PFSK-1 (cell line): ENCODE data around the gene RHBDL3.

Experiments
- FOXP2 ChIP-seq: optimal IDR thresholded peaks from 2 replicates; pipeline ENCODE3; 2011; ENCODE audit warnings: borderline replicate concordance, control low read depth, inconsistent platforms; ENCODE audit not compliant: insufficient read depth; ENCODE audit errors: extremely low read length, extremely low read depth
- POLR2AphosphoS5 ChIP-seq: IDR thresholded peaks from 2 replicates; pipeline ENCODE4 v1.6.1; 2012; ENCODE audit warnings: low read depth, mild to moderate bottlenecking, control low read depth, low read length, moderate library complexity
- SIN3A ChIP-seq: IDR thresholded peaks from 2 replicates; pipeline ENCODE4 v1.6.1; 2012; ENCODE audit warnings: mild to moderate bottlenecking, low read length, moderate library complexity, borderline replicate concordance; ENCODE audit not compliant: insufficient read depth
- TAF1 ChIP-seq: IDR thresholded peaks from 2 replicates; pipeline ENCODE4 v1.6.1; 2012; ENCODE audit warnings: low read length, control low read depth, borderline replicate concordance; ENCODE audit not compliant: insufficient read depth
- TF ChIP-seq, protein P1 (sequence below), 2 experiments: IDR thresholded peaks; 2 replicates each; pipeline versions ENCODE4 v1.6.1 to v1.8.0; 2011 to 2012; ENCODE audit warnings: low read depth in 2 of 2, low read length in 2 of 2, control low read depth in 1 of 2, inconsistent platforms in 1 of 2, mild to moderate bottlenecking in 1 of 2, moderate library complexity in 1 of 2; ENCODE audit not compliant: insufficient read depth in 1 of 2

Gene RHBDL3

GRCh38 chr17:32289471-32290070 is 23.9 kb downstream of the RHBDL3 start:
- no peak for TF ChIP-seq TAF1
- no peak for TF ChIP-seq FOXP2
- no peak for TF ChIP-seq POLR2AphosphoS5
- TF ChIP-seq SIN3A: no peak
- TF ChIP-seq, protein P1, sequence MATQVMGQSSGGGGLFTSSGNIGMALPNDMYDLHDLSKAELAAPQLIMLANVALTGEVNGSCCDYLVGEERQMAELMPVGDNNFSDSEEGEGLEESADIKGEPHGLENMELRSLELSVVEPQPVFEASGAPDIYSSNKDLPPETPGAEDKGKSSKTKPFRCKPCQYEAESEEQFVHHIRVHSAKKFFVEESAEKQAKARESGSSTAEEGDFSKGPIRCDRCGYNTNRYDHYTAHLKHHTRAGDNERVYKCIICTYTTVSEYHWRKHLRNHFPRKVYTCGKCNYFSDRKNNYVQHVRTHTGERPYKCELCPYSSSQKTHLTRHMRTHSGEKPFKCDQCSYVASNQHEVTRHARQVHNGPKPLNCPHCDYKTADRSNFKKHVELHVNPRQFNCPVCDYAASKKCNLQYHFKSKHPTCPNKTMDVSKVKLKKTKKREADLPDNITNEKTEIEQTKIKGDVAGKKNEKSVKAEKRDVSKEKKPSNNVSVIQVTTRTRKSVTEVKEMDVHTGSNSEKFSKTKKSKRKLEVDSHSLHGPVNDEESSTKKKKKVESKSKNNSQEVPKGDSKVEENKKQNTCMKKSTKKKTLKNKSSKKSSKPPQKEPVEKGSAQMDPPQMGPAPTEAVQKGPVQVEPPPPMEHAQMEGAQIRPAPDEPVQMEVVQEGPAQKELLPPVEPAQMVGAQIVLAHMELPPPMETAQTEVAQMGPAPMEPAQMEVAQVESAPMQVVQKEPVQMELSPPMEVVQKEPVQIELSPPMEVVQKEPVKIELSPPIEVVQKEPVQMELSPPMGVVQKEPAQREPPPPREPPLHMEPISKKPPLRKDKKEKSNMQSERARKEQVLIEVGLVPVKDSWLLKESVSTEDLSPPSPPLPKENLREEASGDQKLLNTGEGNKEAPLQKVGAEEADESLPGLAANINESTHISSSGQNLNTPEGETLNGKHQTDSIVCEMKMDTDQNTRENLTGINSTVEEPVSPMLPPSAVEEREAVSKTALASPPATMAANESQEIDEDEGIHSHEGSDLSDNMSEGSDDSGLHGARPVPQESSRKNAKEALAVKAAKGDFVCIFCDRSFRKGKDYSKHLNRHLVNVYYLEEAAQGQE (IDR thresholded peaks at IDR 0.05; ENCODE audit: insufficient read depth in 1 of 2, low read depth in 2 of 2, low read length in 2 of 2): no peak

DNA sequence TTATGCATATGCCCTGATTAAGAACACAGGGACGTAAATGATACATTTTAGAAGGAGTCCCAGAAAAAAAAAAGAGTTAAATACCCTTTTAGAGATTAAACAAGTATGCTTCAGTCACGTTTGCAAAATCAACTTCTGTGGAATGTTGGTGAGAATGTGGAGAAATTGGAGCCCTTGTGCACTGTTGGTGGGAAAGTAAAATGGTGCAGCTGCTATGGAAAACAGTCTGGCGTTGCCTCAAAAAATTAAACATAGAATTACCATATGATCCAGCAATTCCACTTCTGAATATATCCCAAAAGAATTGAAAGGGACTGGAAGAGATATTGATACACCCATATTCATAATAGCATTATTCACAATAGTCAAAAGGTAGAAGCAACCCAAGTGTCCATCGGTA is 26.5 kb downstream of the RHBDL3 start:
- TF ChIP-seq, protein P1 (IDR thresholded peaks at IDR 0.05; ENCODE audit: insufficient read depth in 1 of 2, low read depth in 2 of 2, low read length in 2 of 2): no peak
- TF ChIP-seq POLR2AphosphoS5 (no peak), TAF1 (no peak), FOXP2 (no peak), SIN3A (no peak)

DNA sequence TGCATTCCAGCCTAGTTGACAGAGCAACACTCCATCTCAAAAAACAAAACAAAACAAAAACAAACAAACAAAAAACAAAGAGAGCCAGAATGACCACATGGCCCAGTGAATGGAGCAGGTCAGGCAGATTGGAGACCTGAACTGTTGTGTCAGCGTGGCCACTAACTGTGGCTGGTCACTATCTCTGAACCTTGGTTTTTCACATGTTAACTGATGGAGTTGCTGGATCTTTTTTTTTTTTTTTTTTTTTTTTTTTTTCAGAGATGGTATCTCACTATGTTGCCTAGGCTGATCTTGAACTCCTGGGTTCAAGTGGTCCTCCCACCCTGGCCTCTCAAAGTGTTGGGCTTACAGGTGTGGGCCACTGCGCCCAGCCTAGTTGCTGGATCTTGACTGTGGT is 31.8 kb downstream of the RHBDL3 start:
- no peak for TF ChIP-seq FOXP2
- TF ChIP-seq, protein P1 (IDR thresholded peaks at IDR 0.05; ENCODE audit: insufficient read depth in 1 of 2, low read depth in 2 of 2, low read length in 2 of 2): no peak
- TF ChIP-seq TAF1: no peak

GRCh38 chr17:32297860-32298259 is 32.2 kb downstream of the RHBDL3 start:
- TF ChIP-seq, protein P1 (IDR thresholded peaks at IDR 0.05; ENCODE audit: insufficient read depth in 1 of 2, low read depth in 2 of 2, low read length in 2 of 2): no peak
- no peak for TF ChIP-seq SIN3A
- no peak for TF ChIP-seq FOXP2
- TF ChIP-seq POLR2AphosphoS5: no peak
- TF ChIP-seq TAF1: no peak

- no peak for TF ChIP-seq POLR2AphosphoS5
- TF ChIP-seq, protein P1 (IDR thresholded peaks at IDR 0.05; ENCODE audit: insufficient read depth in 1 of 2, low read depth in 2 of 2, low read length in 2 of 2): no peak
Observed at GRCh38 chr17:32298298-32298697, 32.7 kb downstream of the RHBDL3 start.
